ENCODE results near the gene SIAE.
"Not testable (repeated sequence)": the region's sequence is repeated elsewhere in the genome, so short reads cannot be mapped to it uniquely, and the experiment has no call there.

The SIAE gene

DNA sequence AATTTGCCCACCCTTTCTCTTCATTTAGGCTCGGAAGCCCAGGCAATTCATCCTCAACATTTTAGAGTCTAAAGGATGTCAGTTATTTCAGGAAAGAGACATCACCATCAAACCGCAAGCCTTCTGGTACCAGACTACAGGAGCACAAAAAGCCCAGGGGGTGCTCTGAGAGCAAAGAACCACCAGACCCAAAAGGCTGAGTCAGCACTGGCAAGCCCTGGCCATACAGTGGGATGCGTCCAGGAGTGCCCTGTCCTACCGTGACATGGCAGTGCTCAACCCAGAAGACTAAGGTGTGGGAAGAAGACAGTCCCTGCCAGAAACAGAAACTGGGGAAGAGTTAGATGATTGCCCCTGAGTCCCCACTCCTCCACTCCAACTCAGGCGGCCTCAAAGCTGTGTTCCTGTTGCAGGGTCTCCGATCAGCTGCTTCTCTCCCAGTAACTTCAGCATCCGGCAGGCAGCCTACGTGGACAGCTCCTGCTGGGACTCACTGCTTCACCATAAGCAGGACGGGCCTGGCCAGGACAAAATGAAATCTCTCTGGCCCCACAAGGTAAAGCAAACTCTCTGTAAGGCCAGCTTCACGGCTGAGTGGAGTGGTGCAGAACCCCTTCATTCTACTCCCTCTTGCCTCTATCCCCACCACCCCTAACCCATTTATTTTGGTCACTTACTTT is 60.8 kb downstream of the SIAE start:
- TF ChIP-seq, protein P1, sequence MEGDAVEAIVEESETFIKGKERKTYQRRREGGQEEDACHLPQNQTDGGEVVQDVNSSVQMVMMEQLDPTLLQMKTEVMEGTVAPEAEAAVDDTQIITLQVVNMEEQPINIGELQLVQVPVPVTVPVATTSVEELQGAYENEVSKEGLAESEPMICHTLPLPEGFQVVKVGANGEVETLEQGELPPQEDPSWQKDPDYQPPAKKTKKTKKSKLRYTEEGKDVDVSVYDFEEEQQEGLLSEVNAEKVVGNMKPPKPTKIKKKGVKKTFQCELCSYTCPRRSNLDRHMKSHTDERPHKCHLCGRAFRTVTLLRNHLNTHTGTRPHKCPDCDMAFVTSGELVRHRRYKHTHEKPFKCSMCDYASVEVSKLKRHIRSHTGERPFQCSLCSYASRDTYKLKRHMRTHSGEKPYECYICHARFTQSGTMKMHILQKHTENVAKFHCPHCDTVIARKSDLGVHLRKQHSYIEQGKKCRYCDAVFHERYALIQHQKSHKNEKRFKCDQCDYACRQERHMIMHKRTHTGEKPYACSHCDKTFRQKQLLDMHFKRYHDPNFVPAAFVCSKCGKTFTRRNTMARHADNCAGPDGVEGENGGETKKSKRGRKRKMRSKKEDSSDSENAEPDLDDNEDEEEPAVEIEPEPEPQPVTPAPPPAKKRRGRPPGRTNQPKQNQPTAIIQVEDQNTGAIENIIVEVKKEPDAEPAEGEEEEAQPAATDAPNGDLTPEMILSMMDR (conservative IDR thresholded peaks at IDR 0.05; ENCODE audit: low read depth, low read length): no peak
- DNase-seq (ENCODE audit: low read depth): peak; percentile 48
- H3K4me3 ChIP-seq (ENCODE audit: low read depth, low read length): no peak overlapping the region

DNA sequence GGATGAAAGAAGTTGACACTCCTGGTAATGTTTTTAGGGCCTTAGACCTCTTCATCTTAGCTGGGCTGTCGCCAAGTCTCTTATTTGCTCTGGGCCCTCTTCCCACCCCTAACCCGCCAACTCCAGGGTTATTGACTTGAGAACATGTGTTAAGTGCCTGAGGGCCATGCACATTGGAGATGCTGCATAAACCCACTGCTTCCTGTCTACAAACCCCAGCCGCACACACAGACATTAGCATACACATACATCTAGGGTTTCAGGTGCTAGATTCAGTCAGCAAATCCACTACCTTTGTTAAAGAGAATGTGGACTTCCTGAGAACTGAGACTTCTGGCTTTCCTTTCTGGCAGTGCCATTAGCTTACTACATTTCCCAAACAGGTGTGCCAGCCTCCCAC is 61.5 kb downstream of the SIAE start:
- DNase-seq (ENCODE audit: low read depth): no peak
- H3K4me3 ChIP-seq (ENCODE audit: low read depth, low read length): no peak overlapping the region
- TF ChIP-seq, protein P1 (conservative IDR thresholded peaks at IDR 0.05; ENCODE audit: low read depth, low read length): no peak

DNA sequence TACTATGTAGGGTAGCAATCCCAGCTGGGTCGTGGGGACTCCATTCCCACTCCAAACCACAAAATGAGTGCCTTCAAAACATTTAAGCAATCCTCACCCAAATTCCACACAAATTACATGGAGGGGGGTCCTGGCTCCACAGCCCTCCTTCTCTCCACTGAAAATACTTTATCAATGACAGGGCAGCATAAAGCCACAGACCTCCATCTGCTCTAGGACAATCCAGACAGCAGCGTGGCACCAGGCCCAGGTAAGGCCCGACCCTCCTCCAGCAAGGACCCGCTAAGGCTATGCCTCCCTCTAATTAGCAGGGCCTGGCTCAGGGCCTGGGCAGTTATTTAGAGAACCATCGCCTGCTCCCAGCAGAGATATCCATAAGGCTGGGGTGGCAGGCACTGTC is 62.5 kb downstream of the SIAE start, which contains the start of gene PANX3:
Gene PANX3, plus strand, starts transcription at position 365 of the 400 bp plus-strand sequence. CDS start 129 bp downstream, outside the sequence.
- no peak for DNase-seq (ENCODE audit: low read depth)
- no peak within 1 kb of the TSS for H3K4me3 ChIP-seq (ENCODE audit: low read depth, low read length)
- TF ChIP-seq, protein P1 (conservative IDR thresholded peaks at IDR 0.05; ENCODE audit: low read depth, low read length): no peak

DNA sequence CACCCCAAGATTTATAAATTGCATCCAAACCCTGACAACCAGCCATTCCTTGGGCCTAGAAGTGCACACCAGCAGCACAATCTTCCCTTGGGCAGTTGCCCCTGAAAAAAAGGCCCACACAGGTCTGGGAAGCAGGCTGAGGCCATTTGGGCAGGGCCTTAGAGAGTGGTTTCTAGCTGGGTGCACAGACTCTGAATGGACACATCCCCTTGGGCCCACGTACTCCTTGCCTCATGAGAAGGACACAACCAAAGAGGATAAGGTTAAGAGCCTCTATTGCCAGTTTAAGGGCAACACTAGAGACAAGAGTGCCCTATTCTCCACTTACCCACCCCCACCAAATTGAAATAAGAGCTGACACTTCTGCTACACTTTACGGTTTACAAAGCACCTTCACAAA is 63.2 kb downstream of the SIAE start:
- TF ChIP-seq, protein P1 (conservative IDR thresholded peaks at IDR 0.05; ENCODE audit: low read depth, low read length): no peak
- H3K4me3 ChIP-seq (ENCODE audit: low read depth, low read length): no peak overlapping the region

DNA sequence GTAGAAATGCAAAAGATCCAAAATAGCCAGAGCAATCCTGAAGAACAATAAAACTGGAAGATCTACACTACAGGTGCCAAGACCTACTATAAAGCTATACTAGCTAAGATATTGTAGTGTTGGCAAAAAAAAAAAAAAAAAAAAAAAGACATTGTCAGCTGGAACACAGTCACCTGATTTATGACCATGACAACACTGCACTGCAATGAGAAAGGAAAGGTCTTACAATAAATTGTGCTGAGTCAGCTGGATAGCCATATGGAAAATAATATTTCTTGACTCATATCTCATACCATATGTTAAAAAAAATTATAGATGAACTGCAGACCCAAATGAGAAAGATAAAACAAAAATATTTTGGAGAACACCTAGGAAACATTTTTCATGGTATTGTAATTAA is 65.4 kb downstream of the SIAE start:
- TF ChIP-seq, protein P1 (conservative IDR thresholded peaks at IDR 0.05; ENCODE audit: low read depth, low read length): no peak
- DNase-seq (ENCODE audit: low read depth): no peak
- no peak overlapping the region for H3K4me3 ChIP-seq (ENCODE audit: low read depth, low read length)

More for the DNA sequence above, 63.2 kb downstream of the SIAE start:
- DNase-seq (ENCODE audit: low read depth): no peak

DNA sequence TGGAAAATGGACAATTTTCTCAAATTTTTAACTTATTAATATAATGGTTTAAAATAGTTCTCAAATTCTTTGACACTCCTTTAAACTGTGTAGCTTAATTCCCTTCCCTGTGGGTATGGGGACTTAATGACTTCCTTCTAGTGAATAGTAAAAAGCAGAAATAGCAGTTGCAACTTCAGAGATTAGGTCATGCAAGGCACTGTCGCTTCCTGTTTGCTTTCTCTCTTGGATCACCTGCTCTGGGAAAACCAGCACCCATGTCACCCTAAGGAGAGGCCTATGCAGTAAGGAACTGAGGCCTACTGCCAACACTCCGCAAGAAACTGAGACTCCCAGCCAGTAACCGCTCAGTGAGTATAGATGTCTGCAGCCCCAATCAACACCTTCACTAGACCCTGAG is 67.8 kb downstream of the SIAE start:
- H3K4me3 ChIP-seq (ENCODE audit: low read depth, low read length): no peak overlapping the region
- TF ChIP-seq, protein P1 (conservative IDR thresholded peaks at IDR 0.05; ENCODE audit: low read depth, low read length): no peak
- DNase-seq (ENCODE audit: low read depth): no peak

DNA sequence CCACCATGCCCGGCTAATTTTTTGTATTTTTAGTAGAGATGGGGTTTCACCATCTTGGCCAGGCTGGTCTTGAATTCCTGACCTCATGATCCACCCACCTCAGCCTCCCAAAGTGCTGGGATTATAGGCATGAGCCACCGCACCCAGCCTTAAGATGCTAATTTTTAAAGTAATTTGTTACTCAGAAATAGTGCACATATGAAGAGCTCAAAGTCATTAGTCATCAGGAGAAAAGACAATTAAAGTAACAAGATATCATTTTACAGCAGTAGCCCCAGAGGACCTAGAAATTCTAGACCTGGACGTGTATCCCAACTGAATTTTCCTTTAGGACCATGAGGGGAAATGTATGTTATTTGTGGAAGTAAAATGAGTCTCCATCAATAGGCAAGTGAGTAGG is 70.8 kb downstream of the SIAE start:
- not testable (repeated sequence) for H3K4me3 ChIP-seq (ENCODE audit: low read depth, low read length); DNase-seq (ENCODE audit: low read depth)
